AG08396 (cell line): ENCODE results near the gene CTBP2.
A peak's percentile ranks its signal among the peaks of the same experiment; 100 is the strongest.

Experiments
- DNase-seq: peaks from one replicate; pipeline ENCODE4 v3.0.0; 2012; ENCODE audit warnings: low spot score, mixed read lengths

Gene CTBP2

GRCh38 chr10:125125951-125126735, 34.2 kb downstream of the CTBP2 start:
- DNase-seq: no peak

GRCh38 chr10:125124907-125125306, 35.5 kb downstream of the CTBP2 start:
- DNase-seq: no peak

- DNase-seq: no peak
Measured at GRCh38 chr10:125124115-125124487, 36.3 kb downstream of the CTBP2 start.

GRCh38 chr10:125123476-125124114, 36.8 kb downstream of the CTBP2 start:
- peak; percentile 83 for DNase-seq

GRCh38 chr10:125122566-125122965, 37.8 kb downstream of the CTBP2 start:
- no peak for DNase-seq

- DNase-seq: no peak
Measured at GRCh38 chr10:125121003-125121402, 39.4 kb downstream of the CTBP2 start.

- no peak for DNase-seq
Measured at GRCh38 chr10:125120053-125120710, 40.2 kb downstream of the CTBP2 start.

- no peak for DNase-seq
Measured at GRCh38 chr10:125118701-125119100, 41.7 kb downstream of the CTBP2 start.

GRCh38 chr10:125118011-125118611, 42.3 kb downstream of the CTBP2 start:
- DNase-seq: peak; percentile 14

- DNase-seq: no peak
Measured at GRCh38 chr10:125116652-125117310, 43.6 kb downstream of the CTBP2 start.

GRCh38 chr10:125116041-125116649, 44.2 kb downstream of the CTBP2 start:
- no peak for DNase-seq

GRCh38 chr10:125115409-125115808, 45.0 kb downstream of the CTBP2 start:
- no peak for DNase-seq

- DNase-seq: no peak
Measured at GRCh38 chr10:125114761-125115391, 45.5 kb downstream of the CTBP2 start.

GRCh38 chr10:125113691-125114371, 46.5 kb downstream of the CTBP2 start:
- DNase-seq: peak; percentile 48

- DNase-seq: no peak
Measured at GRCh38 chr10:125112697-125113494, 47.5 kb downstream of the CTBP2 start.

GRCh38 chr10:125111118-125111727, 49.1 kb downstream of the CTBP2 start:
- no peak for DNase-seq

- no peak for DNase-seq
Measured at GRCh38 chr10:125107965-125108580, 52.3 kb downstream of the CTBP2 start.

- DNase-seq: no peak
Measured at GRCh38 chr10:125107166-125107949, 53.0 kb downstream of the CTBP2 start.
